Panc1 (cell line): ENCODE results near the gene ACTR8. TPM values are rescaled to one million over a fixed set of nuclear protein-coding genes. Genes with fewer than 3 reads are reported as not detected.

ENCODE experiments used
- ATAC-seq: fragments of 200-7000 bp; cut with Tn5 transposase; 2 replicates; pipeline ENCODE4 v1.9.1; 2020; ENCODE audit warnings: mild to moderate bottlenecking, moderate library complexity
- BruUV-seq: library from RNA; stranded (reverse); fragments of 400-500 nt; replicated peaks from 2 replicates; lab custom pipeline; 2021; lab: Mats Ljungman, UMichigan
- CTCF ChIA-PET: fragments of 300-600 bp; sonication (Branson Sonifier 250); formaldehyde crosslinking; loops from one replicate; lab custom pipeline; 2022; ENCODE audit warnings: antibody characterized with exemption; lab: Charles Lee
- POLR2A ChIA-PET: fragments of 300-600 bp; sonication (Branson Sonifier 250); formaldehyde crosslinking; loops from one replicate; lab custom pipeline; 2022; ENCODE audit warnings: antibody characterized with exemption; lab: Charles Lee
- DNase-seq: peaks from one replicate; pipeline ENCODE4 v3.0.0-alpha.2; 2010; ENCODE audit warnings: low read depth, low spot score
- H3K27ac ChIP-seq: 2 replicates; pipeline ENCODE4 v1.5.1; 2011; ENCODE audit warnings: mild to moderate bottlenecking, low read length, inconsistent platforms
- H3K27me3 ChIP-seq: fragments of 200-500 bp; sonication (Bioruptor generic); 2 replicates; pipeline ENCODE4 v1.6.0; 2014; ENCODE audit warnings: low read length, inconsistent platforms; ENCODE audit not compliant: control insufficient read depth, insufficient read depth
- H3K36me3 ChIP-seq: fragments of 200-500 bp; sonication (Bioruptor generic); 2 replicates; pipeline ENCODE4 v1.5.1; 2014; ENCODE audit warnings: inconsistent platforms, mild to moderate bottlenecking, low read length, moderate library complexity; ENCODE audit not compliant: control insufficient read depth, insufficient read depth
- H3K4me1 ChIP-seq: 2 replicates; pipeline ENCODE4 v1.5.1; 2011; ENCODE audit warnings: inconsistent platforms, mild to moderate bottlenecking, low read length, moderate library complexity; ENCODE audit not compliant: control insufficient read depth, insufficient read depth
- H3K4me3 ChIP-seq, 2 experiments: 2 replicates each; pipeline ENCODE4 v1.5.1; 2011 to 2012; ENCODE audit warnings: low read depth in 2 of 2, low read length in 2 of 2, mild to moderate bottlenecking in 2 of 2, inconsistent platforms in 1 of 2, moderate library complexity in 1 of 2
- H3K9me3 ChIP-seq: fragments of 200-500 bp; sonication (Bioruptor generic); 2 replicates; pipeline ENCODE4 v1.5.1; 2014; ENCODE audit warnings: low read depth, mild to moderate bottlenecking, inconsistent platforms, low read length, moderate library complexity; ENCODE audit not compliant: control insufficient read depth, insufficient read depth
- CTCF ChIP-seq: fragments of 450-650 bp; IDR thresholded peaks from 2 replicates; pipeline ENCODE4 v1.5.1; 2017; ENCODE audit warnings: mild to moderate bottlenecking
- POLR2AphosphoS5 ChIP-seq: IDR thresholded peaks from 2 replicates; pipeline ENCODE4 v1.6.1; 2012; ENCODE audit warnings: mild to moderate bottlenecking, low read depth, low read length, moderate library complexity
- REST ChIP-seq, 2 experiments: IDR thresholded peaks; 2 replicates each; pipeline ENCODE4 v1.6.1; 2011 to 2012; ENCODE audit warnings: low read depth in 2 of 2, control low read depth in 1 of 2, low read length in 1 of 2, mild to moderate bottlenecking in 1 of 2, moderate library complexity in 1 of 2; ENCODE audit not compliant: insufficient read depth in 1 of 2
- SIN3A ChIP-seq: IDR thresholded peaks from 2 replicates; pipeline ENCODE4 v1.6.1; 2012; ENCODE audit warnings: low read depth, mild to moderate bottlenecking, low read length, moderate library complexity, borderline replicate concordance; ENCODE audit not compliant: insufficient read depth
- TCF7L2 ChIP-seq: IDR thresholded peaks from 2 replicates; pipeline ENCODE4 v1.6.1; 2011; ENCODE audit warnings: mild to moderate bottlenecking, low read depth, low read length, inconsistent platforms
- in situ Hi-C: cut with HindIII; loops from 2 replicates; pipeline ENCODE4 v1.10.0; 2016; ENCODE audit warnings: low sequenced_read_pairs, low pct_unique_long_range_greater_than_20kb
- intact Hi-C: fragments of 100-400 bp; cut with micrococcal nuclease; formaldehyde crosslinking; loops from one replicate; pipeline ENCODE4 v1.10.0; 2022; ENCODE audit not compliant: unreplicated experiment
- total RNA-seq: library from RNA; stranded (reverse); gene quantifications from one replicate; pipeline ENCODE4 v1.2.1, GENCODE V29; 2021; ENCODE audit not compliant: unreplicated experiment

Gene ACTR8
- total RNA-seq, 1 experiment from 2014 or later, result 26.2 TPM

GRCh38 chr3:53887446-53887845 is 5.5 kb upstream of the ACTR8 start:
- H3K27me3 ChIP-seq, result no peaks in the 10 kb centered on the region
- peaks cover 10% of the 10 kb centered on the region for H3K4me1 ChIP-seq
- no peak overlapping the region for H3K27ac ChIP-seq
- no TSS peak for BruUV-seq
- POLR2A ChIA-PET, result no interaction called here
- in situ Hi-C loops (no loop called here), intact Hi-C loops (no loop called here)
- TF ChIP-seq POLR2AphosphoS5 (no peak), REST (IDR thresholded peaks at IDR 0.05; ENCODE audit: insufficient read depth in 1 of 2, low read depth in 2 of 2, low read length in 1 of 2) (no peak), TCF7L2 (no peak), SIN3A (no peak), CTCF (no peak)
- ATAC-seq (no peak), DNase-seq (no peak)
- H3K36me3 ChIP-seq, result peaks cover 5% of the 10 kb centered on the region
- CTCF ChIA-PET, result no interaction called here
- no peaks in the 10 kb centered on the region for H3K9me3 ChIP-seq
- no peak overlapping the region for H3K4me3 ChIP-seq

- DNase-seq (no peak), ATAC-seq (no peak)
- no peak overlapping the region for H3K4me3 ChIP-seq
- H3K4me1 ChIP-seq, result peaks cover 8% of the 10 kb centered on the region
- H3K36me3 ChIP-seq, result no peaks in the 10 kb centered on the region; the same call in none of the 2 replicates
- H3K27ac ChIP-seq, result no peak overlapping the region
- no peaks in the 10 kb centered on the region for H3K27me3 ChIP-seq
- ChIA-PET CTCF (no interaction called here), POLR2A (no interaction called here)
- TF ChIP-seq POLR2AphosphoS5 (no peak), CTCF (no peak), REST (IDR thresholded peaks at IDR 0.05; ENCODE audit: insufficient read depth in 1 of 2, low read depth in 2 of 2, low read length in 1 of 2) (no peak), SIN3A (no peak), TCF7L2 (no peak)
- no peaks in the 10 kb centered on the region for H3K9me3 ChIP-seq
- in situ Hi-C loops, result no loop called here
- BruUV-seq, result no TSS peak
- intact Hi-C loops, result no loop called here
These were observed 3.3 kb upstream of the ACTR8 start for GRCh38 chr3:53885239-53885638.
